Measurements from ENCODE around the gene AIF1L.
"Not testable (repeated sequence)": the region's sequence is repeated elsewhere in the genome, so short reads cannot be mapped to it uniquely, and the experiment has no call there.

The AIF1L gene

DNA sequence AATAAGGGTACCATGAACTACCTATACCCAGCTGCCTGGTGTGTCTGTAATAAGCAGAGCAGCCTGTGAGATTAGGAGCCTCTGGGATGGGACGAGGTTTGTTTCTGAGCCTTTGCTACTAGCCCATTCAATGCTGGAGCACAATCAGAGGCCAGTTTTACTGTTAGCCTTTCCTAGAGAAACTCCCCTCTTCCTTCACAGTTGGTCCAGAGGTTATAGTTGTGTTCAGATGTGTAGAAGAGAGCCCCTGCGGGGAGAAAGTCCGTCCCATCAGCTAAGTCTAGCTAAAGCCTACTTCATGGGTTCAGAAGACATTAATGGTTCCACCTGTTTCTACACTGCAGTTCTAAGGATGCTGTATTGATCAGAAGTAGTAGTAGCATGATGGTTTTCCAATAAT, 45.8 kb downstream of the AIF1L start:
- no peaks in the 10 kb centered on the region for H3K27me3 ChIP-seq (replicated peaks; ENCODE audit: control insufficient read depth, insufficient read depth, low read length, poor library complexity, severe bottlenecking)
- H3K4me1 ChIP-seq (ENCODE audit: control insufficient read depth, insufficient read depth, low read length, poor library complexity, severe bottlenecking), result no peaks in the 10 kb centered on the region
- peaks cover 84% of the 10 kb centered on the region for H3K36me3 ChIP-seq (ENCODE audit: control insufficient read depth, insufficient read depth, low read length)
- no peak overlapping the region for H3K4me3 ChIP-seq (ENCODE audit: insufficient read depth, low read depth, low read length, poor library complexity, severe bottlenecking)
- H3K9me3 ChIP-seq (ENCODE audit: control insufficient read depth, low read length), result no peaks in the 10 kb centered on the region
- DNase-seq, result no peak
- no peak overlapping the region for H3K27ac ChIP-seq (ENCODE audit: insufficient read depth, low read length, poor library complexity, severe bottlenecking)

DNA sequence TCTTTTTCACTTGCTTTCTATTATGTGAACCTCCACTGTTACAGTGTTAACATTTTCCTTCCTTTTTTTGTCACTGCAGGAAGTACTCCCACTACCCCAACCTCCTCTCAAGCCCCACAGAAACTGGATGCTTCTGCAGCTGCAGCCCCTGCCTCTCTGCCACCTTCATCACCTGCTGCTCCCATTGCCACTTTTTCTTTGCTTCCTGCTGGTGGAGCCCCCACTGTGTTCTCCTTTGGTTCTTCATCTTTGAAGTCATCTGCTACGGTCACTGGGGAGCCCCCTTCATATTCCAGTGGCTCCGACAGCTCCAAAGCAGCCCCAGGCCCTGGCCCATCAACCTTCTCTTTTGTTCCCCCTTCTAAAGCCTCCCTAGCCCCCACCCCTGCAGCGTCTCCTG, 47.9 kb downstream of the AIF1L start:
- no peaks in the 10 kb centered on the region for H3K27me3 ChIP-seq (replicated peaks; ENCODE audit: control insufficient read depth, insufficient read depth, low read length, poor library complexity, severe bottlenecking)
- H3K4me3 ChIP-seq (ENCODE audit: insufficient read depth, low read depth, low read length, poor library complexity, severe bottlenecking), result no peak overlapping the region
- no peaks in the 10 kb centered on the region for H3K4me1 ChIP-seq (ENCODE audit: control insufficient read depth, insufficient read depth, low read length, poor library complexity, severe bottlenecking)
- no peak overlapping the region for H3K27ac ChIP-seq (ENCODE audit: insufficient read depth, low read length, poor library complexity, severe bottlenecking)
- peaks cover 87% of the 10 kb centered on the region for H3K36me3 ChIP-seq (ENCODE audit: control insufficient read depth, insufficient read depth, low read length)
- no peak for DNase-seq
- H3K9me3 ChIP-seq (ENCODE audit: control insufficient read depth, low read length), result no peaks in the 10 kb centered on the region

DNA sequence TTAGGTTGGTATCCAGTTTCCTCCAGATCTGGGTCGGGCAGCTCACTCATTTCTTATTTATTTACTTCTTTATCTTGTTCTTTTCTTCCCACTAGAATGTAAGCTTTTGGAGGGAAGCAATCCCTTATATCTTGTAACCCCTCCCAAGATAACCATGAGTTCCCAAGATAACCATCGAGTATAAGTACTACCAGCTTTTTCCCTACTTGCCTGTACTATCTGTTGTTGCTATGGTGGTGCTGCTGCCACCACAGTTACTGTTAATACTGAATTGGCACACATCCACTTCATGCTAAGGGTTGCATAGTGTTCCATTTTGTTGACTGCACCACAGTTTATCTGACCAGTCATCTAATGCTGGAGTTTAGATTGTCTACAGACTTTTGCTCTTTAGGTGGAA, 48.9 kb downstream of the AIF1L start:
- DNase-seq, result no peak
- Histone ChIP-seq H3K9me3 (ENCODE audit: control insufficient read depth, low read length) (no peaks in the 10 kb centered on the region), H3K4me1 (ENCODE audit: control insufficient read depth, insufficient read depth, low read length, poor library complexity, severe bottlenecking) (no peaks in the 10 kb centered on the region), H3K27me3 (replicated peaks; ENCODE audit: control insufficient read depth, insufficient read depth, low read length, poor library complexity, severe bottlenecking) (no peaks in the 10 kb centered on the region), H3K27ac (ENCODE audit: insufficient read depth, low read length, poor library complexity, severe bottlenecking) (no peak overlapping the region), H3K36me3 (ENCODE audit: control insufficient read depth, insufficient read depth, low read length) (peaks cover 86% of the 10 kb centered on the region), H3K4me3 (ENCODE audit: insufficient read depth, low read depth, low read length, poor library complexity, severe bottlenecking) (no peak overlapping the region)

DNA sequence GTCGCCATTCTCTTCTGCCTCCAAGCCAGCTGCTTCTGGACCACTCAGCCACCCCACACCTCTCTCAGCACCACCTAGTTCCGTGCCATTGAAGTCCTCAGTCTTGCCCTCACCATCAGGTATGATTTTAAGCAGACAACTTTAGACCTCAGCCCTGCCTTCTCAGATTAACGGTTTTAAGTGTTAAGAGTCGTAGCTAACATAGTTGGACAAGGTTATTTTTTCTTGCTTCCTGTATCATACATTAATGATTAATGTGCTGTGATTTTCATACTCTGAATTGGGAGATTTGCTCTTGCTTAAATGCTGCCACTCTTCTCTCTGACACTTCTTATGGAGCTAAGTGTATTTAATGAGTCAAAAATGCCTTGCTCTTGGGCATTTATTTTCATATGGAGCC, 49.9 kb downstream of the AIF1L start:
- H3K4me1 ChIP-seq (ENCODE audit: control insufficient read depth, insufficient read depth, low read length, poor library complexity, severe bottlenecking), result no peaks in the 10 kb centered on the region
- no peaks in the 10 kb centered on the region for H3K27me3 ChIP-seq (replicated peaks; ENCODE audit: control insufficient read depth, insufficient read depth, low read length, poor library complexity, severe bottlenecking)
- no peak overlapping the region for H3K27ac ChIP-seq (ENCODE audit: insufficient read depth, low read length, poor library complexity, severe bottlenecking)
- no peaks in the 10 kb centered on the region for H3K9me3 ChIP-seq (ENCODE audit: control insufficient read depth, low read length)
- no peak overlapping the region for H3K4me3 ChIP-seq (ENCODE audit: insufficient read depth, low read depth, low read length, poor library complexity, severe bottlenecking)
- H3K36me3 ChIP-seq (ENCODE audit: control insufficient read depth, insufficient read depth, low read length), result peaks cover 86% of the 10 kb centered on the region
- no peak for DNase-seq

DNA sequence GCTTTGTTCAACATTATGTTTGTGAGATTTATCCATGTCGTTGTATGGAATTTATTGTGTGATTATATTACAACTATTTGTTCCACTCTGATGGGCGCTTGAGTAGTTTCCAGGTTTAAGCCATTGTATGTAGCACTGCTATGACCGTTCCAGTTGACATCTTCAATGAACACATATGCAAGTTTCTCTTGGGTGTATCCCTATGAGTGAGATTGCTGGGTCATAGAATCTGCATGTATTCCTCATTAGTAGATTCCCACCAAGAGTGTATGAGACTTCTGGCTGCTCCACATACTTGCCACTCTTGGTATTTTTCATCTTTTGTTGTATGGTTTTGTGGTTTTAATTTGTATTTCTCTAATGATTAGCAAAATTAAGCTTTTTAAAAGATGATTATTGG, 51.9 kb downstream of the AIF1L start:
- Histone ChIP-seq H3K27ac (ENCODE audit: insufficient read depth, low read length, poor library complexity, severe bottlenecking) (no peak overlapping the region), H3K9me3 (ENCODE audit: control insufficient read depth, low read length) (no peaks in the 10 kb centered on the region), H3K36me3 (ENCODE audit: control insufficient read depth, insufficient read depth, low read length) (peaks cover 91% of the 10 kb centered on the region), H3K4me3 (ENCODE audit: insufficient read depth, low read depth, low read length, poor library complexity, severe bottlenecking) (no peak overlapping the region), H3K27me3 (replicated peaks; ENCODE audit: control insufficient read depth, insufficient read depth, low read length, poor library complexity, severe bottlenecking) (no peaks in the 10 kb centered on the region), H3K4me1 (ENCODE audit: control insufficient read depth, insufficient read depth, low read length, poor library complexity, severe bottlenecking) (no peaks in the 10 kb centered on the region)
- DNase-seq, result no peak

DNA sequence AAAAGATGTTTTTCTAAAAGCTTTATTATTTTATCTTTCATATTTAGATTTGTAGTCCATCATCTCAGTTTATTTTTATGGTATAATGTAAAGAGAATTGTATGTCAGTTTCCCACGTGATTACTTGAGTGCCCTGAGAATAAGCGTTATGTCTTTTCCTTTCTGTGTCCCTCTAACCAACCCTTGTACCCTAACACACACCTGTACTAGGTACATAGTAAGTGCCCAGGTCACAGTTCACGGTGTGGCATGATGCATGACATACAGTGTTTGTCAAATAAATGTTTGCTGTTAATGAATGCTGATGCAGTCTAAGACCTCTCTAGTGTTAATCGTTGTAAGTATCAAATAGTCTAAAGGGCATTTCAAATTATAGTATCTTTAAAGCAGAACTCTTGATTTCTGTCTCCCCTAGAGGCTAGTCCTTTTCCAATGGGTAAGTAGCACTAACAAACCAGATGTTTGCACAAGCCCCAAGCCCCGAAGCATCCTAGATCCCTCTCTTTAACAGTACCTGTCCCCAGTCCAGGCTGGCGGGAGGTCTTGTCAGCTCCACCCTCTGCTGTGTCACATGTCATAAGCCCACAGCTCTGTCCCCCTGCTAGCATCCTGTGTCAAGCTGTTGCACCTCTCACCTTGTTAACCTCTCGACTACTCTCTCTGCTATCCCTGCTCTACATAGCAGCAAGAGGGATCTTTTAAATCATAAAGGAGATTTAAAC, 52.8 kb downstream of the AIF1L start:
- H3K4me1 ChIP-seq (ENCODE audit: control insufficient read depth, insufficient read depth, low read length, poor library complexity, severe bottlenecking), result no peaks in the 10 kb centered on the region
- no peak overlapping the region for H3K4me3 ChIP-seq (ENCODE audit: insufficient read depth, low read depth, low read length, poor library complexity, severe bottlenecking)
- H3K9me3 ChIP-seq (ENCODE audit: control insufficient read depth, low read length), result no peaks in the 10 kb centered on the region
- H3K27me3 ChIP-seq (replicated peaks; ENCODE audit: control insufficient read depth, insufficient read depth, low read length, poor library complexity, severe bottlenecking), result no peaks in the 10 kb centered on the region
- peaks cover 94% of the 10 kb centered on the region for H3K36me3 ChIP-seq (ENCODE audit: control insufficient read depth, insufficient read depth, low read length)
- DNase-seq, result no peak
- H3K27ac ChIP-seq (ENCODE audit: insufficient read depth, low read length, poor library complexity, severe bottlenecking), result no peak overlapping the region

DNA sequence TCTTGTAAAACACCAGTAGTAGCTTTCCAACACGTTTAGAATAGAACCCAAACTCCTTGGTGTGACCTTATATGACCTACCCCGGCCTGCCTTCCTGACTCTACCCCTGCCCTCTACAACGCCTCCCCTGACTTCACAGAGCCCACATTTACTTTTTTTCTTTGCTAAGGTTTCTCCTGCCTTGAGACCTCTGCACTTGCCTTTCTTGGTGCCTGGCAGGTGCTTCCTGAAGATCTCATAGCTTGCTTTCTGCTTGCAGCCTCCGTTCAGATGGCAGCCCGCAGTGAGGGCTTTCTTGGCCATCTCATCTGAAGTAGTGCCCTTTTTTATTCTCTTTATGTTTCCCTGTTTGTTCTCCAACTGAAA, 53.3 kb downstream of the AIF1L start:
- Histone ChIP-seq H3K4me1 (ENCODE audit: control insufficient read depth, insufficient read depth, low read length, poor library complexity, severe bottlenecking) (no peaks in the 10 kb centered on the region), H3K9me3 (ENCODE audit: control insufficient read depth, low read length) (no peaks in the 10 kb centered on the region), H3K4me3 (ENCODE audit: insufficient read depth, low read depth, low read length, poor library complexity, severe bottlenecking) (no peak overlapping the region), H3K36me3 (ENCODE audit: control insufficient read depth, insufficient read depth, low read length) (peaks cover 88% of the 10 kb centered on the region), H3K27me3 (replicated peaks; ENCODE audit: control insufficient read depth, insufficient read depth, low read length, poor library complexity, severe bottlenecking) (no peaks in the 10 kb centered on the region), H3K27ac (ENCODE audit: insufficient read depth, low read length, poor library complexity, severe bottlenecking) (no peak overlapping the region)
- DNase-seq, result no peak

DNA sequence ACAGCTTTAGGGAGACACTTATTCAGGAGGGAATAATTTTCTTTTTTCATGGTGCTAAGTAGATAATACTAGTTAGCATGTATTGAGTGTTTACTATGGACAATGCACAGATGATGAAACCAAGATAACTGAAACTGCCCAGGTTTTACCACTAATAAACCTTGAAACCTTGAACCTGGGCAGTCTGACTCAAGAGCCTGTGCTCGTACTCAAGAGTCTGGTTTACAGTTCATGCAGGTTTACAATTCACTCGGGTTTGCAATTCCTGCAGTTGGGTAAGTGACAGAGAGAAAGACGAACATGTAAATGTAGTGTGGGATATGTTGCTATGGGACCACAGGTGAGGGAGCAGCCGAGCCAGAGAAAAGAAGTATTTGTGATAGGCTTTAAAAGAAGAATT, 57.3 kb downstream of the AIF1L start:
- H3K4me1 ChIP-seq (ENCODE audit: control insufficient read depth, insufficient read depth, low read length, poor library complexity, severe bottlenecking), result no peaks in the 10 kb centered on the region
- no peak overlapping the region for H3K27ac ChIP-seq (ENCODE audit: insufficient read depth, low read length, poor library complexity, severe bottlenecking)
- DNase-seq, result no peak
- H3K36me3 ChIP-seq (ENCODE audit: control insufficient read depth, insufficient read depth, low read length), result peaks cover 69% of the 10 kb centered on the region
- no peaks in the 10 kb centered on the region for H3K27me3 ChIP-seq (replicated peaks; ENCODE audit: control insufficient read depth, insufficient read depth, low read length, poor library complexity, severe bottlenecking)
- no peaks in the 10 kb centered on the region for H3K9me3 ChIP-seq (ENCODE audit: control insufficient read depth, low read length)
- H3K4me3 ChIP-seq (ENCODE audit: insufficient read depth, low read depth, low read length, poor library complexity, severe bottlenecking), result no peak overlapping the region

DNA sequence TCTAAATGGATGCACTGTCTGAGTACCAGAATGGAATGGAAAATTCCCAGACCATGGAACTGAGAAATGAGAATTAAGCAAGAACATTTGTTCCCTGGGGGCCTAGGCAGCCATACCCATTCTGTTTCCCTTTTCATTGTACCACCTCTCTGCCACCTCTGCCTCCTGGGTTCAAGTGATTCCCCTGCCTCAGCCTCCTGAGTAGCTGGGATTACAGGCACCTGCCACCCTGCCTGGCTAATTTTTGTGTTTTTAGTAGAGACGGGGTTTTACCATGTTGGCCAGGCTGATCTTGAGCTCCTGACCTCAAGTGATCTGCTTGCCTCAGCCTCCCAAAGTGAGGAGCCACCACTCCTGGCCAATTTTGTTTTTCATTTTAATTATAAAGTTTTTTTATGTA, 62.3 kb downstream of the AIF1L start:
- H3K27ac ChIP-seq (ENCODE audit: insufficient read depth, low read length, poor library complexity, severe bottlenecking); H3K27me3 ChIP-seq (replicated peaks; ENCODE audit: control insufficient read depth, insufficient read depth, low read length, poor library complexity, severe bottlenecking); H3K9me3 ChIP-seq (ENCODE audit: control insufficient read depth, low read length); H3K4me3 ChIP-seq (ENCODE audit: insufficient read depth, low read depth, low read length, poor library complexity, severe bottlenecking); DNase-seq; H3K4me1 ChIP-seq (ENCODE audit: control insufficient read depth, insufficient read depth, low read length, poor library complexity, severe bottlenecking): not testable (repeated sequence)
- peaks cover 62% of the 10 kb centered on the region for H3K36me3 ChIP-seq (ENCODE audit: control insufficient read depth, insufficient read depth, low read length)

DNA sequence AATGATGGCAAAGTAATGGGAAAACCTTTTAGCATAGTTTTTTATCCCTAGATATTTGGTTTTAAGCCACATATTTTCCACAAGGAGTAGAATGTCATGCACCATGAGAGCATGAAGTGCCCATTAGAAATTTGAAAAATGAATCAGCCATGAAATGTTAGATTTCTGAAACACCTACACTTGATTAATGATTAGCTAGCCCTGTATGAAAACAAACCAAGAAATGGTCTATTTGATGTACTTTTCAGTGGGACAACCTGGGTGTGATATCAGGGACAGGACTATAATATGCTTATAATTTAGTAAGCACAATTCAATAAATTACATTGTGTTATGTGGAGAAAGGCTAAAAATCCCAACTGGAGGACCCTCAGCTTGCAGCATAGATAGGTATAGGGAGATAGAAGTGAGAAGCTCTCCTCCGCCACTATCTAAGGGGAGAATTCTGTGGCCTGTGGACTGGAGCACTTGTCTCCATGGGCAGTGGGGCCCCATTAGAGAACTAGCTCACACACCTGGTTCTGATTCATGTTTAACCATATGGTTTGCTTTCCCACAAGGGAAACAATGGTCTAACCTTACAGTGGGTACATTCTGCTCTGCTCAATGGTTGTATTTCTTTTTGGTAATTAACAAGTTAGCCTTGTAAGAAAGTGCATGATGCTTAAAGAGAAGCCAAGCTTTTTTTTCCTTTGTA, 64.2 kb downstream of the AIF1L start:
- no peak overlapping the region for H3K4me3 ChIP-seq (ENCODE audit: insufficient read depth, low read depth, low read length, poor library complexity, severe bottlenecking)
- DNase-seq, result no peak
- H3K27me3 ChIP-seq (replicated peaks; ENCODE audit: control insufficient read depth, insufficient read depth, low read length, poor library complexity, severe bottlenecking), result no peaks in the 10 kb centered on the region
- no peaks in the 10 kb centered on the region for H3K9me3 ChIP-seq (ENCODE audit: control insufficient read depth, low read length)
- no peak overlapping the region for H3K27ac ChIP-seq (ENCODE audit: insufficient read depth, low read length, poor library complexity, severe bottlenecking)
- peaks cover 65% of the 10 kb centered on the region for H3K36me3 ChIP-seq (ENCODE audit: control insufficient read depth, insufficient read depth, low read length)
- H3K4me1 ChIP-seq (ENCODE audit: control insufficient read depth, insufficient read depth, low read length, poor library complexity, severe bottlenecking), result no peaks in the 10 kb centered on the region

Measured in effector memory CD4-positive, alpha-beta T cell (primary cell).